Putamen (tissue), 1 donor: ENCODE data around the gene EDIL3.
A peak's percentile ranks its signal among the peaks of the same experiment; 100 is the strongest.
"Not testable (repeated sequence)": the region's sequence is repeated elsewhere in the genome, so short reads cannot be mapped to it uniquely, and the experiment has no call there.

Source experiments
- DNase-seq: peaks from one replicate; pipeline ENCODE4 v3.0.0-alpha.2; 2016; ENCODE audit warnings: low spot score

EDIL3 gene

DNA sequence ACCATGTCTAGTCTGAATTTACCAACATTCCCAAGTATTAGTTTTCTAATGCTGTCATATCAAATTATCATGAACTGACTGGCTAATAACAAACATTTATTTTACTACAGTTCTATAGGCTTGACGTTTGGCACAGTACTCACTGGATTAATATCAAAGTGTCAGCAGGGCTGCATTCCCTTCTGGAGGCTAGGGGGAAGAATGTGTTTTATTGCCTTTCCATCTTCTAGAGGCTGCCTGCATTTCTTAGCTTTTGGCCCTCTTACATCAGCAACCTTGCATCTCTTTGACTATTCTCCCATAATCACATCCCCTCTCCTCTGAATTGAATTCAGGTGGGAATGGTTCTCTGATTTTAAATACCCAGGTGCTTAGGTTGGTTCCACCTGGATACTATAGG lies 84.7 kb downstream of the EDIL3 start:
- no peak for DNase-seq

DNA sequence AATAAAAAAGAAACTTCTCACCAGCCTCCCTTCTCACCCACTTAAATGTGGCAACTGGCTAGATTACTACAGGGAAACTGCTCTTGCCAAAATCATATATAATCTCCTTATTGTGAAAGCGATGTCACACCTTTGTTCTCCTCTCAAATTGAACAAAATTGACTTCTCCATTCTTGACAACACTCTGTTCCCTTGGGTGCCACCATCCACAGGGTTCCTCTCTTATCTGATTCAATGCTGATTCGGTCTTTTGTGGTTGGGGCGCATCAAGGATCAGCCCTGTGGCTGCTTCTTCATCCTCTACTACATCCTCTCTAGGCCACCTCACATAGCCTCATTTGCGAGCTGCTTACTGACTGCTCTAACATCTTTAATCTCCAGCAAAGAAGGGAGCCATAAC lies 86.1 kb downstream of the EDIL3 start:
- no peak for DNase-seq

DNA sequence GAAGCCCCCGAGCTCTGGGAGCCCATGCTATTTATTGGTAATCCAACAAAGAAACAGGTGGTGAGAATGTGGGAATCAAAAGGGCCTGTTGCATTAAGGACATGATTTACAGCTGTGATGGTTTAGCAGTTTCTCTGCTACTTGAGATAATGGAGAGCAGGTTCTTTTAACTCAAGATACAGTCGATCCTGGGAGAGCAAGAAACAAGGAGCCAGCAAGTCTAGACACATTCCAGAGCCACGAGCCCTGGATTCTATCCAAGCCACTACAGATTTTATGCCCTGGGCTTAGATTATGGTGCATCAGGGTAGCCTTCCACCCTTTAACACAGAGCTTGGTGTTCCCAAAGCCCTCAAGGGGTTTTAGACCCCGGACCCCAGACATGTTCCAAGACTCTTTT lies 87.0 kb downstream of the EDIL3 start:
- not testable (repeated sequence) for DNase-seq

DNA sequence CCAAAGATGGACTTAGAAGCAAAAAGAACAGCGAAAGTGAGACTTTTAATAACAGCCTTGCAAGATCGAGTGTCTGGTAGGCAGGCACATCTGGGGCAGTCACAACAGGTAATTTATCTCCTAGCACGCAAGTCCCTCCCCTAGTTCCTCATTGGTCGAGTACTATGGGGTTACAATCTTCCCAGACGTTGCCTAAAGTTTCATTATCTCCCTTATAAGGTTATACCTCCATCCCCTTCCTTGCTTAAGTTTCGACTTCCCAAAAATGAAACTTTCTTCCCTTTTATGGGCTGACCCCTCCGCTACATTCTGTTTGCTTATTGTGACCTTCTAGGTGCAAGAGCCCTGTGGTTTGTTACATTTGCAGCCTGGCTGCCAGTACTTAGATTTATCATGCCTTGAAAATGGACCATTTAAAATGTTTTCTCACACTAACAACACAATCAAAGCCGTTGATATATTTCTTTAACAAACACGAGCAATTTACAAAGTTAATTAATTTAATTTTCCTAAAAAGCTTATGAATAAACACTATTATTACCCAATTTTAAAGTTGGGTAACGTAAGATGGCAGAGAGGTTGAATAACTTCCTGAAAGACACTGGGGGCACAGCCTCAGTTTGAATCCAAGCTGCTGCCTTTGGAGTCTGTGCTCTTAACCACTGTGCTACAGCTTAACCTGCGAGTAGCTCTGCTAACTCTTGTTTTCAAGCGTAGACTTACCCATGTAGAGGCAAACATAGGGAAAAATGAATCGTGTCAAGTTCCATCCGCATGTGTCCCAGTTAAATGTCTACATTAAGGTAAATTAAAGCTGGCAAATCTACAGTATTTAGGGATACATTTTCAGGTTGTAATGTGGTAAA lies 91.7 kb downstream of the EDIL3 start:
- no peak for DNase-seq

DNA sequence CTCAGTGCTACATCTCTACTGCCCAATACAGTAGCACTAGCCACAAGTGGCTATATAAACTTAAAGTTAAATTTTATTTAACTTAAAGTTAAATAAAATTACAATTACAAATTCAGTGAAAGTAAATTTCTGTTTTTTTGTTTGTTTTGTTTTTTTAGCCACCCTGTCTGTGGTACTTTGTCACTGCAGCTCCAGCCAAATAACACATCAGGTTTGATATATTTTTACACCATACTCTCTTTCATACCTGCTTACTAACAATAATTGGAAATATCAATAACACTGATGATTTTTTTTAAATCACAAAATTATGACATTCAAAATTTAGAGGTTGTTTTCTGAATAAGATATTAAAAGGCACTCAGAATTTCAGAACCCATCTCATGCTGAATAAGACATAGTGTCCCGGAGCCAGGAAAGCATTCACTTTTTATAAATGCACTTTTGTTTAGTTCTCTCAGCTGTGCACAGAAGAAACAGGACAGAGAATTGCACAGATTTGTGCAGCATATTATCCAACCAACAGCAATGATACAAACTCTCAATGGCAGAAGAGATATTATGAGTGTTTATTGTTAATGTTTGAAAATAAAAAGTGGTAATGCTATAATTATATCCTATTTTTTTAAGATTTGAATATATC lies 92.6 kb downstream of the EDIL3 start:
- DNase-seq = peak; percentile 76

DNA sequence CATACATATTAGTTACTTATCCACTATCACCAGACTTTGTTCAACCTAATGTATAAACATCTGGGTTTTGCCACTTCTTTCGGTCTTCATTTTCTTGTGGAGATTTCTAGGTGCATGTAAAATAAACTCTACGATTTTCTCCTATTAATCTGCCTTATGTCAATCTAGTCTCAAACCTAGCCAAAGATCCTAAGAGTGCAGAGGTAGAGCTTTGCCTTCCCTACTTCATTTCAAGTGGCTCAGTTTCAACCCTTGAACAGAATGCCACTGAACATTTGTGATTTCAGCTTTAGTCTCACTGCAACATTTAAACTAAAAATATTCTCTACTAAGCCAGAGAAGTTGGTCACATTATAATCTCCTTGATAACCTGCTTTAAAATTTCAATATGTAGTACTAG lies 94.0 kb downstream of the EDIL3 start:
- no peak for DNase-seq

DNA sequence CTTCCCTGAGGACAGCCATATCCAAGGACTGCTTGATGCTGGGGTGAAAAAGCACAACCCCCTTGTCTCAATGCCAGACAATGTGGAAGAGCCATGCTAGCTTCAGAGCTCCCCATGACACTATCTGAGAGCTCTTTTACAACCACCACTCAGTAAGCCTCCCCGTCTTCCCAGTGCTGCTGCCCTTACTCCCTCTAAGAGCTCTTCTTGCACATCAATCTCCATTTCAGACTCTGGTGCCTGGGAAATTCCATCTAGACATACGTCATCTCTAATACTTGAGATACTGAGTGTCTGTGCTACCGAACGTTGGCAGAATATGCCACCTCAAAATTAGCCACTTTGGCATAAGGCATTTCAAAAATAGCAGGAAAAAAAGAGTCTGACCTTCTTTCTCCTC lies 94.5 kb downstream of the EDIL3 start:
- peak; percentile 42 for DNase-seq

DNA sequence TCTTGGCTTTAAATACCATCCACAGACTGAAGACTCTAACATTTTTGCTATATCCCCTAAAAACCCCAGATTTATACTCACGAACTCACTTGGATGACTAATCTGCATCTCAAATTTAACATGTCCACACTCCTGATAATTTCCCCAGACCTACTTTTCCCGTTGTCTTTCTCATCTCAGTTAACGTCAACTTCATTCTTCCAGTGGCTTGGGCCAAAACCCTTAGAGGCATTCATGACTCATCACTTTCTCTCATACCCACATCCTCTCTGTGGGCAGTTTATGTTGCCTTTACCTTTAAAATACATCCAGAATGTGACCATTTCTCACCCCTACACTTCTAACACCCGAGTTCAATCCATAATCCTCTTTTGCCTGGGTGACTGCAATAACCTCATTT lies 96.7 kb downstream of the EDIL3 start:
- DNase-seq = no peak

DNA sequence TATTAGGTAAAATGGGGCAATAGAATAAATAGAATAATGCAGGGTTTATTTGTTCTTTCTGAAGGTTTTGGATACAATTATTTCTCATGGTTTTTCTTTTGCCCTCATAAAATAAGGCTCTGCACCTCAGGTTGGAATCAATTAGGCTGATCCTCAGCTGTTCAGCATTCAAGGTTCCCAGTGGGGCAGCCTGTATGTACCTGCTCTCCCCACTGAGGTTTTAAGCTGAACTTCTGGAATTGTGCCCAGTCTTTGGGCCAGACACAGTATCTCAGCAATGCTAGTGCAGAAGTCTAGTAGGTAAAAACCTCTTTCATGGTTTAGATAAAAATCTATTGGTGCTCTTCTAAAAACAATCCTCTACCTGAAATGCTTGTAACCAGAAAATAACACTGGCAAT lies 98.0 kb downstream of the EDIL3 start:
- no peak for DNase-seq

DNA sequence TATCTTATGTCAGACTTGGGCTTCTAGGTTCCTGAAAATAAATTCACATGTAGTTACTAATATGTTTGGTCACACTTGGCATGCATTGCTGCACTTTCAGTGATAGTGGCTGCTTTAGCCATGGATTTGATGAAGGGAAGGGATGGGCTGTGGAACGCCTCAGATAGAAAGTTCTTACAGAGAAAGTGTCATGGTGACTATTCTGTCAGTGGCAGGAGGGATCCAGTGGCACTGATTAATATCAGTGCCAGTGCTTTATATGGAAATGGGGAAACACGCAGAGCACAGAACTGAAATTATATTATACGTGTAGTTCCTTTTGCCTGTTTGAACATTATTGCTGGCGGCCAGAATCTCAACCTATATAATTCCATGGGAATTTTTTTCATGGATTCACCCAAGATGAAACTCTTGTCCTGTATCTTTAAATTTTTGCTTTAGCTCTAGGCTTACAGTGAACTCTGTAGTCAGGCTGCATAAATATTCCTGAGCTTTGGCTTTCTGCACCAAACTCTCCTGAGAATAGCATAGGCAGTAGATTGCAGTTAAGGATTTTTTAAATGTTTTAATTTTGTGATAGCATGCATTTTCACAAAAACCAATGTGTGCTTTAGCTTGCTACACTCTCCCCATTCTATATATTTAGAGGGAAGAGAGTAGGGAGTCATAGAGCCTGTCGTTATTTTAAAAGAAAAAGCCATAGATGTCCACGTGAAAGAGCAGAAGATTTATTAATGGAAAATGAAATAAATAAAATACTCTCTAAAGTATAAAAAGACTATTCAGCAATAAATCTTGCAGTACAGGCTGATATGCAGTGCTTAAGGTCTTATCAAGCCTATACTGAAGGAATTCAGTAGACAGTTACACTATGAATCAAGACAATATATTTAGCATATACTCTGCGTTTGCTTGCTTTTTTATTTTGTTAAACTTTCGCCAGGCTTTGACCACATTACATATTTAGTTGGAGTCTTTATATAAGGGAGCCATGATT lies 98.7 kb downstream of the EDIL3 start:
- DNase-seq = no peak

DNA sequence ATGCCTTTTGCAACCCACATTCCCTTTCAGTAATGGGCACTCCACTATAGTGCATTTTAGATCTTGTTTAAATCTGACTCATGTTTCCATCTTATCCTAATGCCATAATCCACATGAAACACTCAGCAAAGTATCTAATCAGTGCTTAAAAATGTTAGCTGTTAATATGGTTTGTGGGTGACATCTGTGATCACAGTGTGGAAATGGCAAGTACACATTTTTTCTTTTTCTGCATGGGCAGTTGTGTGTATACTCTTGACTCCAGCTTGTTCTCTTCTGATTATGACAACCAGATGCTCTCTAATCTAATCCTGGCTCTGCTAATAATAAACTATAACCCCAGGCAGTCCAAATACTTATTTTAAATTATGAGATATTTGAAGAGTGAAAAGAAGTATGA lies 103.3 kb downstream of the EDIL3 start:
- DNase-seq = no peak

DNA sequence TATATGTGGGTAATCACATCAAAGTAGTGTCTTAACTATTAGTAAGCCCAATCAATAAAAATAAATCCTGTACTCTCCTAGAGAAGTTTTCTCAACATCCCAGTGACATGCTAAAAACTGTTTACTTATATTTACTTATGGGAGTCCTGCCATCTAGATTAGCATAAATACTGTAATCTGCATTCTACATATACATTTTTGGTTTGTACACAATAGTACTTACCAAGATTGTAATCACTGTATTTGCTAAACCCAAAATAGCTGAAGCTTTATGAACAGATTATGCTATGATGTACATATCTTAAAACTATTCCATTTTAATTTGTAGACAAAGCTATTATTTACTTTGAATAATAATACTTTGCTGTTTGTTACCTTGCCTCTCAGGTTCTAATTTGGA lies 105.4 kb downstream of the EDIL3 start:
- DNase-seq = no peak

DNA sequence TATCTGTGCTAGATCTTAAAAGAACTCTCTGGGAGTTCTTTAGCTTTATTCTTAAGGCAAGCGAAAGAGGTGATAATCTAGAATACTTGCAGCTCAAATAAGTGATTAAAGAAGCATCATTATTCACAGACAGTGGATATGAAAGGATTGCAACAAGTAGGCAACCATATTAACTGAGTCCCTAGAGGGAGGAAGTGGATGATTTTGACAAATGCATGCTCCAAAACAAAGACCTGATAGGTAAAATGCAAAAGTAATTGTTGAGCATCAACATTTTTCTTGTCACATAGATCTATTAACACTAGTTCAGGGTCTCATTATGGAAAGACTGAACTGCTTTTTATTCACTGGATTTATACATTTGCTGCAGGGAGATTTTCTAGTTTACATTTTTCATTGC lies 109.1 kb downstream of the EDIL3 start:
- no peak for DNase-seq

DNA sequence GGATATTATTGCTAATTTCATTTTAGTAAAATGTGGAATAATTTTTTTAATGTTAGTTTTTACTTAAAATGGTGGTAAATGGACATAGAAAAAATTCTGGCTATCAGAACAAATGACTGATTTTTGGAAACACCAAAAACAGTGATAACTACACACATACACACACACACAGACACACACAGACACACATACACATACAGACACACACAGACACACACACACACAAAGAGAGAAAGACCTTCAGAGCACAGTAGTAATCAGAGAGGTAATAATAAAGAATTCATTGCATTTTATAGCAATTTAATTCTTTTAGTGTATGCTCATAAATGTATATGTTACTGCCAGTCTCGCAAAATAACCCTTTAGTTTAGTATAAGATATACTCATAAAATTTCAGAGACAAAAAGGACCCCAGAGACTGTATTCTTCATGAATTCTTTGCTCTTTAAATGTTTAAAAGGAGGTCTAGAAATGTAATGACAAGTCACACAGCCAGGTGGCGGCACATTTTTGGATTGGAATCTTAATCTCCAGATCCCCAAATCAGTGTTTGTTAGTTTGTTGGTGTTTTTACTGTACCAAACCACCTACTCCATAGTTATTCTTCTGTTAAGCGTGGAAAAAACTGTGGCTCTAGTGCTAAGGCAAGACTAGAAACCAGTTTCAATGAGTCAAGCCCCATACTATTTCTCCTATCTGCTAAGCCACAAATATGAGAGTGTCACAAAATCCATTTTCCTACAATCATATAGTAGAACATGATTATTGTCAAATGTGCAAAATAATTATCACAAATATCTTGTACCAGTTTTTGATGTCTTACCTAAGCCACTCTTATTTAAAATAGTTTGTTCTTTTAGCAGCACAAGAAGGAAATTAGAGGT lies 109.9 kb downstream of the EDIL3 start:
- no peak for DNase-seq

DNA sequence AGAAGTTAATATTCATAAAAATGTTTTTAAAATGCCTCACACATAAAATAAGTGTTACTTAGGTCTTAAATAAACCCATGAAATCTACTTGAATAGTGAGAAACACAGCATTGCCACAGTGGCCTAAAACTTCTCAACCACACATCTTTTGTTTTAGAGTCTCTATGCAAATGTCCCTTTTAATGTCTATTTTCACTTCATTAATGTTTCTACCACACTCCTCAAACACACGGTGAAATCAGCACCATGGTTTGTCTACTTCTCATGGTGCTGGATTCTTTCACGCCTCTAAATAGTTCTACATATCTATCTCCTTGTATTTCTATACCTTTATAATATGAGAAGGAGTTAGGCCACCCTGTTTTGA lies 111.2 kb downstream of the EDIL3 start:
- DNase-seq = no peak

DNA sequence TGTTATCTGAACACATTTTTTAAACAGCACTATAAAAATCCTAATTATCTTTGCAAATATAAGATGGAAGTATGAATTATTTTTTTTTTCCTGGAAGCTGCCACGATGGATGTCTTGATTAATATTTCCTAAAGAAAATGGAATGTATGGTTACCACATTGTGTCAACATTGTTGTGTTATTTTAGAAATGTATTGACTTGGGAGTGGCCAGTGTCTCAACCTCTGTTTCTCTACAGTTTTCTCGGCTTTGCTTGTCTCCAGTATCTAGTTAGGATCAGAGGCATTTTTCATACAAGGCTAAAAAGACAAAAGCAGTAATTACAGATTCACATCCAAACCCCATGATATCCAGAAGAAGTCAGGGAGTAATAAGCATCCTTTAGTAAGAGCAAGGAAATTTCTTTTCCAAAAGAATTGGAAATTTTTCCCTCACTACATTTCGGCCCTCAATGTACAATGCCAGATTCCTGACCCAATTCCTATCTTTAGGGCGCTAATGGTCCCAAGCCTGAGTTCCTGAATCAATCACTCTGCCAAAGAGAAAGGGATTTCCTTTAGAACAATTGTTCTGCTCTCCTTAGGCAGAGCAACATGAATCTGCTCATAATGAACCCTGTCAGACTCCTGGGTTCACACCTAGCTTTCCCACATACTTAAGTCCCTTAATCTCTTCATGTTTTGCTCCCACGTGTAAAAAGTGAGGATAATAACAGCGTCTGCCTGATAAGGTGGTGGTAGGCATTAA lies 111.7 kb downstream of the EDIL3 start:
- DNase-seq = no peak

DNA sequence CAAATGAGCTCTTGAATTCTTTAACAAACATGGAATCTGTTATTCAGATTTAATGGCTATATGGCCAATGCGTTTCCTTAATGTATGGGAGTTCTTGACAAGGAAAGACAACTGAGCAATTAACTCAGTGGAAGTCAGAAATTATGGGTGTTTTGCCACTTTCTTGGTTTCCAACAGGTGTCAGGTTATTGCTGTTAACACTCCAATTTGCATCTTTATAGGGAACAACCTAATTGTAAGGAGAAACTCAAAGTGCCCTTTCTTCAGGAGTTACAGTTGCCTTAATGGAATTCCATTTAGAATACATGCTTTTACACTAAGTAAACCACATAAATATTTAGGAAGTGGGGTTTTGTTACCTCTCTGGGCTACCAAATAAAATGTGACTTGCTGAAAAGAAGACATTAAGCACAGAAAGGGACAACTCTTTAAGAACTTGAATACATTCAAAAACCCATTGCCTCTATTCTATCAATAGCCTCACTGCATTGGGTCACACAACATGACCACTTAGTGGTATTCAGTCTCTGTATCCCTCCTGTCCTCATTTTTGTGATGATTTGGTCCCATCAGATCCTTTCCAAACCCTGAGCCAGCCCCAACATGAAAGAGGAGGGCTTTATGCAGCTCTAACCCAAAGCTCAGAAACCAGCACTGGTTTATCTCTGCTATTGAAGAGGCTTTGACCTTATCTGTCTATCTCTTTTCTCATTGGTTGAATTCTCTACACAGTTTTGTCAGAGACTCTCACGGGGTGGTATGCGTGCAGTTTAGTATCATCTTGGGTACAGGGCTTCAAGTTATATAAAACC lies 118.7 kb downstream of the EDIL3 start:
- no peak for DNase-seq

DNA sequence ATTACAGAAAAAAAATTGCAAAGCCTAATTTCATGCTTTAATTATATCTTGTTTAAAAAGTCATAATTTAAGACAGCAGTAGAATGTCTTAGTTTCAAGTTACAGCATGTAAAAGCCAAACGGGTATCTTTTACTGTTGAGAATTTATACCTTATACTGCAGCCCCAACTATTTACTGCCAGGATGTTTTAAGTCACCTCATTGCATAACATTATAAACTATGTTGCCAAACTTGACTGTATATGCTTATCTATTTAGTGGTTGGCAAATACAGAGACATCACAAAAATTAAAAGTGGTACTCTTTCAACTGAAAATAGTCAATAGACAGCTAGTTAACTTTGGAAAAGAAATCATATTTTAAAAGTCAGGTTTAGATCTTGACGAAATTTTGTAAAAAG lies 119.5 kb downstream of the EDIL3 start:
- DNase-seq = no peak

DNA sequence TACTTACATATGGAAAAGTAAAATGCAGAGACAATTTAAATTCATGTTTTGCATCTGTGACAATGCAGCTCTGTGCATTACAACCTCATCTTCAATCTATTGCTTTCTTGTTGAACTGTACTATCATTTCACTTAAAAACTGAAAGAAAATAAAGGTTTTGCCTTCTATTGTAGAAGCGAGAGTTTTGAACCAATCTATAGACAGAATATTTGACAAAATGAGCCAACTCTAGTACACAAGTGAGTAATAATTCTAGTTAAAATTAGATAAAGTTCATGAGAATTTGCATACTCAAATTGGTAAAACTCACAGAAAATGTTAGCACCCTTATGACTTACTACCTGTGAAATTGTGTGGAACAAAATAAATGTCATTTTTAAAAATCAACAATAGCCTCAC lies 123.7 kb downstream of the EDIL3 start:
- DNase-seq = no peak

DNA sequence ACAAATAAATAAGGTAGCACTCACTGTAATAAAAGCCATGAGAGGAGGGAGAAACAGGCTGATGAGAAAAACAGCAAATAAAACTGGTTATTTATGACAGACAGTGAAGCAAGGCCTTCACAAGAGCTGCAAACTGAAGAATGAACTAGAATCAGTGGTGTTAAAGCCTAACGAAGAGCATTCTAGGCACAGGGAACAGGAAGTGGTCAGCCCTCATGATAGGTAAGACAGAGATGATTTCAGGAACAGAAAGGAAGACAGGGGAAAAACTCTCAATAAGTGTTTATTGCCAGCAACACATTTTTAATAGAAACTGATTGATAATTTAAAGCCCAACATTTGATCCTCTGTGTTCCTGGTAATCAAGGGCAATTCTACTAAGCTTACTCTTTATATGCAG lies 124.5 kb downstream of the EDIL3 start:
- DNase-seq = no peak
